SK-N-SH (cell line): ENCODE measurements around the gene RPS5. TPM values are rescaled to one million over a fixed set of nuclear protein-coding genes. Genes with fewer than 3 reads are reported as not detected.

Experiments
- CTCF ChIA-PET: fragments of 300-600, 350-600 bp; formaldehyde crosslinking; extraction: SDS; loops from one replicate; lab custom pipeline; 2021; lab: Yijun Ruan, JAX
- POLR2A ChIA-PET: fragments of 350-600 bp; sonication (Branson Sonifier 250); formaldehyde crosslinking; extraction: SDS; loops from one replicate; lab custom pipeline; 2020; ENCODE audit warnings: antibody characterized with exemption, inconsistent platforms; lab: Yijun Ruan, JAX
- DNase-seq: peaks from one replicate; pipeline ENCODE4 v3.0.0; 2012
- H2AFZ ChIP-seq: fragments of 200-600 bp; sonication (generic); 2 replicates; pipeline ENCODE4 v1.8.1; 2016; ENCODE audit warnings: antibody characterized with exemption, mild to moderate bottlenecking, low read depth
- H3F3A ChIP-seq: fragments of 200-600 bp; sonication (generic); replicated peaks from 2 replicates; pipeline ENCODE3; 2016; ENCODE audit warnings: antibody characterized with exemption, mild to moderate bottlenecking; ENCODE audit not compliant: insufficient read depth
- H3K27ac ChIP-seq, 2 experiments: fragments of 200-500 bp in 1 of 2; fragments of 200-600 bp in 1 of 2; sonication (Bioruptor generic) in 1 of 2; sonication (generic), shearing (Covaris generic) in 1 of 2; 2 replicates each; pipeline versions ENCODE4 v1.5.1 to v1.6.1; 2014 to 2016; ENCODE audit warnings: low read depth in 2 of 2, inconsistent platforms in 1 of 2, low read length in 1 of 2, mild to moderate bottlenecking in 1 of 2, mixed read lengths in 1 of 2
- H3K27me3 ChIP-seq: fragments of 200-600 bp; sonication (generic), shearing (Covaris generic); 2 replicates; pipeline ENCODE4 v1.6.1; 2016; ENCODE audit warnings: mixed run types; ENCODE audit not compliant: insufficient read depth
- H3K36me3 ChIP-seq, 2 experiments: fragments of 200-500 bp in 1 of 2; fragments of 200-600 bp in 1 of 2; sonication (Bioruptor generic) in 1 of 2; sonication (generic) in 1 of 2; replicated peaks in 1 of 2; 2 replicates each; pipeline versions ENCODE3 to v1.5.1; 2014 to 2016; ENCODE audit warnings: low read length in 1 of 2, mild to moderate bottlenecking in 1 of 2; ENCODE audit not compliant: insufficient read depth in 2 of 2, control insufficient read depth in 1 of 2
- H3K4me1 ChIP-seq, 2 experiments: fragments of 200-500 bp in 1 of 2; fragments of 200-600 bp in 1 of 2; sonication (Bioruptor generic) in 1 of 2; sonication (generic), shearing (Covaris generic) in 1 of 2; 2 replicates each; pipeline versions ENCODE4 v1.5.1 to v1.6.1; 2014 to 2016; ENCODE audit warnings: low read depth in 1 of 2, low read length in 1 of 2, mixed run types in 1 of 2; ENCODE audit not compliant: insufficient read depth in 2 of 2, control insufficient read depth in 1 of 2
- H3K4me2 ChIP-seq: fragments of 200-600 bp; sonication (generic), shearing (Covaris generic); 2 replicates; pipeline ENCODE4 v1.6.1; 2017; ENCODE audit warnings: mixed run types
- H3K4me3 ChIP-seq, 2 experiments: fragments of 200-500 bp in 1 of 2; fragments of 200-600 bp in 1 of 2; sonication (Bioruptor generic) in 1 of 2; sonication (generic), shearing (Covaris generic) in 1 of 2; 2 replicates each; pipeline versions ENCODE4 v1.5.1 to v1.8.1; 2014 to 2016; ENCODE audit warnings: low read depth in 2 of 2, inconsistent platforms in 1 of 2, low read length in 1 of 2, mild to moderate bottlenecking in 1 of 2, mixed read lengths in 1 of 2, moderate library complexity in 1 of 2
- H3K79me2 ChIP-seq: fragments of 200-600 bp; sonication (generic); 2 replicates; pipeline ENCODE4 v1.8.1; 2017; ENCODE audit warnings: mild to moderate bottlenecking; ENCODE audit not compliant: insufficient read depth
- H3K9ac ChIP-seq: fragments of 200-600 bp; sonication (generic); 2 replicates; pipeline ENCODE4 v1.6.1; 2017; ENCODE audit warnings: mixed run types
- H3K9me2 ChIP-seq: fragments of 200-600 bp; sonication (generic); 2 replicates; pipeline ENCODE4 v1.6.1; 2017; ENCODE audit warnings: mixed run types
- H3K9me3 ChIP-seq: fragments of 200-600 bp; sonication (generic); 2 replicates; pipeline ENCODE4 v1.6.1; 2017; ENCODE audit warnings: mixed run types, mild to moderate bottlenecking, moderate library complexity
- H4K20me1 ChIP-seq: fragments of 200-600 bp; sonication (generic); 2 replicates; pipeline ENCODE4 v1.6.1; 2017; ENCODE audit warnings: mild to moderate bottlenecking, mixed run types; ENCODE audit not compliant: insufficient read depth
- CHD2 ChIP-seq: fragments of 150-350 bp; IDR thresholded peaks from 2 replicates; pipeline ENCODE4 v1.6.1; 2018; ENCODE audit warnings: low read length; ENCODE audit not compliant: partially characterized antibody
- CTCF ChIP-seq: fragments of 200-600 bp; sonication (generic); IDR thresholded peaks from 2 replicates; pipeline ENCODE4 v1.6.1; 2017; ENCODE audit warnings: antibody characterized with exemption, mild to moderate bottlenecking, moderate library complexity
- ELF1 ChIP-seq: IDR thresholded peaks from 2 replicates; pipeline ENCODE4 v1.4.0; 2012
- EZH2phosphoT487 ChIP-seq: fragments of 200-600 bp; sonication (generic); IDR thresholded peaks from 2 replicates; pipeline ENCODE4 v1.6.1; 2017; ENCODE audit warnings: low read depth, mixed run types, mild to moderate bottlenecking, antibody characterized with exemption, moderate library complexity, borderline replicate concordance
- FOXM1 ChIP-seq: IDR thresholded peaks from 2 replicates; pipeline ENCODE4 v1.4.0; 2012; ENCODE audit warnings: low read depth, mild to moderate bottlenecking
- GABPA ChIP-seq: IDR thresholded peaks from 2 replicates; pipeline ENCODE4 v1.4.0; 2012; ENCODE audit warnings: low read depth, mild to moderate bottlenecking
- IRF3 ChIP-seq: fragments of 150-350 bp; IDR thresholded peaks from 2 replicates; pipeline ENCODE4 v1.6.1; 2016; ENCODE audit warnings: mild to moderate bottlenecking, low read depth, low read length
- JUND ChIP-seq: IDR thresholded peaks from 2 replicates; pipeline ENCODE4 v1.4.0; 2012
- MXI1 ChIP-seq: IDR thresholded peaks from 2 replicates; pipeline ENCODE4 v1.6.1; 2012; ENCODE audit warnings: mild to moderate bottlenecking, low read depth, low read length, improper control_type of control experiment
- NFIC ChIP-seq: IDR thresholded peaks from 2 replicates; pipeline ENCODE4 v1.4.0; 2012; ENCODE audit warnings: borderline replicate concordance
- NRF1 ChIP-seq: IDR thresholded peaks from 2 replicates; pipeline ENCODE4 v1.6.1; 2012; ENCODE audit warnings: low read depth, mild to moderate bottlenecking, low read length
- POLR2AphosphoS5 ChIP-seq: IDR thresholded peaks from 2 replicates; pipeline ENCODE4 v1.6.1; 2012; ENCODE audit warnings: low read depth, low read length
- RCOR1 ChIP-seq: fragments of 150-350 bp; IDR thresholded peaks from 2 replicates; pipeline ENCODE4 v1.6.1; 2017; ENCODE audit warnings: antibody characterized with exemption, low read length
- RXRA ChIP-seq: IDR thresholded peaks from 2 replicates; pipeline ENCODE4 v1.4.0; 2012; ENCODE audit warnings: low read depth, mild to moderate bottlenecking, borderline replicate concordance
- SIN3A ChIP-seq: IDR thresholded peaks from 2 replicates; pipeline ENCODE4 v1.6.1; 2012; ENCODE audit warnings: low read depth, mild to moderate bottlenecking, low read length, moderate library complexity, borderline replicate concordance
- TAF1 ChIP-seq: IDR thresholded peaks from 2 replicates; pipeline ENCODE4 v1.6.1; 2012; ENCODE audit warnings: low read depth, mild to moderate bottlenecking, low read length, moderate library complexity, borderline replicate concordance
- ZBTB33 ChIP-seq: IDR thresholded peaks from 2 replicates; pipeline ENCODE4 v1.4.0; 2012; ENCODE audit warnings: low read depth, borderline replicate concordance
- WGBS: methylation state at CpG from one replicate; pipeline ENCODE4 v1.1.6; 2017; ENCODE audit warnings: low lambda C conversion rate; 5-methylcytosine and 5-hydroxymethylcytosine counted together
- polyA plus RNA-seq, 3 experiments: library from polyadenylated mRNA; depleted of rRNA; stranded (reverse); fragments of >200 nt; gene quantifications; 2 replicates each; pipeline ENCODE4 v1.2.3, GENCODE V29; 2012

The RPS5 gene
- polyA plus RNA-seq, 1 of the 3 experiments (the other 2 are of a cell fraction) = 4,334 TPM

- no peak for TF ChIP-seq ZBTB33
- no peak for TF ChIP-seq JUND
- no peak for TF ChIP-seq FOXM1
Measured at GRCh38 chr19:58407658-58408151, 20.6 kb downstream of the RPS5 start (continued).

- H3K79me2 ChIP-seq = peaks cover 53% of the 10 kb centered on the region
- peak within 1 kb of the TSS; percentile 86 for H2AFZ ChIP-seq
- TF ChIP-seq EZH2phosphoT487 (no peak), NFIC (peak; percentile 59), ELF1 (peak; percentile 52; the same call in 1 of the 2 replicates), NRF1 (peak; percentile 25; the same call in 1 of the 2 replicates), CHD2 (peak; percentile 75), SIN3A (peak; percentile 73; the same call in 1 of the 2 replicates), CTCF (peak; percentile 42; the same call in 1 of the 2 replicates), RXRA (no peak), TAF1 (peak; percentile 87), IRF3 (no peak), GABPA (peak; percentile 83), RCOR1 (no peak), POLR2AphosphoS5 (peak; percentile 92), FOXM1 (no peak), MXI1 (peak; percentile 82)
- TF ChIP-seq, all 33 proteins: peak for 10
- no peaks in the 10 kb centered on the region for H3K9me3 ChIP-seq
- ChIA-PET POLR2A (interaction anchor here (0.6 to 1.2 kb wide), 5 partner anchors 24 to 146 kb away, joined by 3 to 4 read pairs (median 3); partner anchors contain the start of genes CHMP2A, ZNF446 and ZNF497), CTCF (interaction anchor here (1.2 kb wide), 1 partner anchor 17 kb away, joined by 3 read pairs; no protein-coding TSS in a partner anchor)
- no peaks in the 10 kb centered on the region for H4K20me1 ChIP-seq
- peak within 1 kb of the TSS; percentile 99 for H3K4me2 ChIP-seq
- H3K4me1 ChIP-seq = peaks cover 0 to 25% of the 10 kb centered on the region in 2 experiments; a peak in 1 of 4 replicates
- H3F3A ChIP-seq = peaks cover 10% of the 10 kb centered on the region
- peak within 1 kb of the TSS; percentile 83 for H3K9ac ChIP-seq
- no peaks in the 10 kb centered on the region for H3K9me2 ChIP-seq
- H3K27ac ChIP-seq = peak within 1 kb of the TSS; percentile 57 to 88
- peaks cover 0 to 3% of the 10 kb centered on the region in 2 experiments for H3K36me3 ChIP-seq
- H3K4me3 ChIP-seq = peak within 1 kb of the TSS; percentile 84 to 97
- WGBS = 0% methylated on average over 12 of the region's 100 CpGs
- DNase-seq = peak; percentile 97
- H3K27me3 ChIP-seq = no peaks in the 10 kb centered on the region
Measured at GRCh38 chr19:58408152-58409009, 21.3 kb downstream of the RPS5 start, which contains the start of gene ZNF584. Gene ZNF584, plus strand, starts transcription at chr19:58408649. Its CDS starts 499 bp downstream, at chr19:58409148.
